Inflammatory macrophage (primary cell): ENCODE data around the gene C2orf76.

Experiments
- DNase-seq, 2 donors: peaks; one replicate each; pipeline ENCODE4 v3.0.0-alpha.2; 2020 to 2022

C2orf76 gene

DNA sequence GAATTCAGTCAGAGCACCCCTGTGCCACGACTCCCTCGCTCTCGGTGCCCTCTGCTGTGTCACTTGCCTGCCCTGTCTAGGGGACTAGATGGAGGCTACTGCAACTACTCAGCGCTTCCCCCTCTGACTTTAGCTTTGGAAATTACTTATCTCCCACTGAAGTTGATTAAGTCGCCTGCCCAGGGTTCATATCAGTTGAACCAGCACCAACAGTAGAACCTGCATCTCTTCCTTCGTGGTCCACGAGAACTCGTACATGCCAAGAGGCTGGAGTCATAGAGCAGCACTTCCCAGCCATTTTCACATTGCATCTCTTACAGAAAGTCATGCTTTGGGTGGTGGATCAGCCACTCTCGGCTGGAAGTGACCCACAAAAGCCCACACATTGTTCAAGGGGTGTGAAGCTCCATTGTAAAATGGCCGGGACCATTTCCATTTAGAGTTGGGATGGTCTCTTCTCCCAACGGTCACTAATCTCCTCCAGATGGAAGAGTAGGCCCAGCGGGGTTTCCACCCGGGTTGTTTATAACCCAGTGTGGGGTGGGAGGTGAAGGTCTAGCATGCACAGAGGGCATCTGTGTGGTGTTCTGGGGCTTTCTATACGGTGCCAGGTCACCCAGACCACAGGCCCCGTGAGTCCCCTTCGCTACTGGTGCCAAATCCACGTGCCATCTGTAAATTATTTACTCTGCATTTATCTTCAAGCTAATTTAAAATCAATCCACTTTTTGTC is 105.0 kb downstream of the C2orf76 start:
- DNase-seq = no peak

DNA sequence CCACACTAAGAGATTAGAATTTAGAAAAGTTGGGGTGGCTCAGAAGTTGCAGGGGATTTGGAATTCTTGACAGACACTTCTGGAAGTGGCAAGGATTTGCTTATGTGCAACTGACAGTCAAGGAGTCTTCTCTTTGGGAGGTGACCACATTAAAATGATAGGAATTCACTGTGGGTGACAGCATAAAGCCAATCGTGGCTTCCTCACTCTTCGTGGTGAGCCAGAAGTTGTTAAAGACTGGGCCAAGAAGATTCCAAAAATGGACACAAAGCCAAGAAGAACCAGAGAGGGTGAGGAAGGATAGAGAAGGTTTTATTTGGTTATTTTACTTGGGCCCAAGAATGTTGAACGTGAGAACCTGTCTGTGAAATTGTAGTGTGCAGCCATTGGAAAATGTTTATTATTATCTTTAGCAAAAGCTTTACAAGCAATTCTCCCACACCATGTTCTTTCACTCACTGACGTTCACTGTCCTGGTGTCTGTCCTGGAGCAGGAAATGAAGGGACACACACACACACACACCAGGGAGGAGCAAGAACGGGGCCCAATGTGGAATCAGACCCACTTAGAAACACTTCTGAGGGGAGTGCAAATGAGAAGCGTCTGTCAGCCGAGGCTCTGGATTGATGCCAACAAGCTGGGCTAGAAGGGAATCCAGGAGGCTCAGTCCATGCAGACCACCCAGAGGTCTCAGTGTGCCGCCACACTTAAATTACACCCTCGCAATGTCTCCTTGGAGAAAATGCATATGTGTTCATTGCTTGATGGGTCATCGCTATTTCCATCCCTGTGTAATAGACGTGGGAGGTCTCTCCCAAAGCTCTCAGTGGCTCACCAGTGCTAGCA is 105.8 kb downstream of the C2orf76 start:
- no peak for DNase-seq

DNA sequence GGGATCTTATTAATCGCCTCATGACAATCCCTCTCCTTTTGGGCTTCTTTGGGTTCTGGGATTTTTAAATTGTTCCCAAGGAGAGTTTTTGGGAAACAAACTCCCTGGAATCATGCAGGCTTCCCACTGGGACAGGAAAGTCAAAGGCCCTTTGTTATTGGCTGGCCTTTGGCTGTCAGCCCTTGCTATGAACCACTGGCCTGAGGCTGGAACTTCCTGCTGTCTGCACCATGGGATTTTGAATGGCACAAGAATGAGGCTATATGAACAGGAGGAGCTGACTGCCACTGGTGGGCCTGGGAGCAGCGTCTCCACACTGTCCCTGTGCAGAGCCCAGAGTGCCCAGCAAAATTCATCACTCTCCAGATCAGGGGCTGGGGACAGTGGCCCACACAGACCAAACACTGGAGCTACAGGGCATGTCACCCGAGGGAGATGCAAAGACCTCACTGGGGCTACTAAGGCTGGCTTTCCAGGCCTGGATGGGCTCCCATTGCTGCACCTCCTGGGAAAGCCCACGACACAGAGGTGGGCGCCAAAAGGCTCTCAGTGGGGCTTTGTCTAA is 107.3 kb downstream of the C2orf76 start:
- no peak for DNase-seq

DNA sequence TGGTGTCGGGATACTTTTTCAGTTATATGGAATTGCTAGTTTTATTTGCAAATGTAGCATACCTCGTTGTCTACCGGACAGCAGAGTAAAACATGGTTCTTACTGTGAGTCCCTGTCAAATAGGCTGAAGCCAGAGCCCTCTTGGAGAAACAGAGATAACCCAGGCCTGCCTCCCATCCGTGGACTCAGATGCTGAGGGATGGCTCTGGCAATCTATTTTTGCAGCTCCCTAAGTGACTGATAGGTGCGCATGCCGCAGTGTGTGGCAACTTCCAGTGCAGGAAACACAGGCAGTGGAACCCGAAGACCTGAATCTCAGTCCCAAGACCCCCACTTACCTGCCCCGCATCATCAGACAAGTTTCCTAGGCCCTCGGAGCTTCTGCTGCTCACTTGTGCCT is 109.4 kb downstream of the C2orf76 start:
- DNase-seq = no peak

DNA sequence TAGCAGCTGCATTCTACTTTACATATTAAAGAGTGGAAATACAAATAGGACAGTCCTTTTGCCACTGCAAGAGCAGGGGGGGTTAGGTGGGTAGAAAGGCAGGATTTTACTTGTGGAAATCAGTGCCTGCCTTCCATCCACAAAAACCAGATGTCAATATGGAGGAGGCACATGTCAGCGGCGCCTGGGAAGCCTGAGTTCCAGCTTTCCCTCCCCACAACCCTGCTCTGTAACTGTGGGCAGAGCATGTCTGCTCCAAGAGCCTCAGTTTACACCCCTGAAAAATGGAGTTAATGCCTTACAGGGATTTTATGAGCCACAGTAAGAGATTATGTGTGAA is 110.1 kb downstream of the C2orf76 start:
- no peak for DNase-seq

DNA sequence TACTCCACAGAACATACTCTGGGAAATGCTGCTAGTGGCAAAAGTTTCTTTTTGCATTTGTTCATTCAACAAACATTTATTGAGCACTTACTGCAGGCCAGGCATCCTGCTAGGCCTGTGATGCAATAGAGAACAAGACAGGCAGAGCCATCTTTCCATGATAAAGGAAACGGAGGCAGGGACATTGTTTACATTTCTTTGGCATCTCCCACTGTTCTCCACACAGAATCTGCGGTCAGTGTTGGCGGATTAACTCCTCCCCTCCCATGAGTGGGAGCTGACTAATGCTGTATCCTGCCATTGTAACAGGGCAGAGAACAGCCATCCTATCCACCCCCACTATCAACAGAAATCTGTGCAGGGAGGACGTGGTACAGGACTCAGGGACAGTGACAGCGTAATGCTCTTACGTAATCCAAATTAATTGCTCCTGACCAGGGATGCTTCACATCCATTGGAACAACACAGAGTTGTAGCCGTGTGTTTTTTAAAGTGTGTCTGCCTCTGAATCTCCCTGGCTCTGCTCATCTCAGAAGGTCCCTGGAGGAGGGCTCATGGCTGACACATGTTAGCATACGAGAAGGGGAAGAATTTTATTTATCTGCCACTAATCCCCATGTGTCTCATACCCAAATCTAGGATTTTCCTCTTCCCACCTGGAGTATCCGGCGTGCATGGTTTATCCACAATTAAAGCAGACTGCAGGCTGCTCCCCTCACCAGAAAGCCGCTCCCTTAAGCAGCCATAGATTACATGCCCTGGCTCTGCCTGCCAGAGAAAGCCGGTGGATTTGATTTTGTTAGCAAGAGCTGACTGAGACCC is 110.7 kb downstream of the C2orf76 start:
- no peak for DNase-seq

DNA sequence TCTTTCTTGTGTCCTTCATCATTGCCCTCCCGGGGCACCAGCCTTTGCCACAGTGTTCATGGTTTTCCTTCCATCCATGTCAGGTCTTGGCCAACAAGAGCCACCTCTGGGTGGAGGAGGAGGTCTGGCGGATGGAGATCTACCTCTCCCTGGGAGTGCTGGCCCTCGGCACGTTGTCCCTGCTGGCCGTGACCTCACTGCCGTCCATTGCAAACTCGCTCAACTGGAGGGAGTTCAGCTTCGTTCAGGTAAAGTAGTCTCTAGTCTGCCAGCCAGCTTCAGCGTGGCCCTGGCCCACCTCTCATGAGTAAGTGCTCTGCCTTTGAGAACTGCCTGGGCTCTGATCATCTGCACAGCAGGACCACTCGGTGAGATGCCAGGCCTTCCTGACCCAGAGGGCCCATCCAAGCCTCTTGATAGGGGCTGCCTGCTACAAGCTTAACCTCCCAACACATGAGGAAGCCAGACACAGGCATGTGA is 112.0 kb downstream of the C2orf76 start:
- DNase-seq = no peak

DNA sequence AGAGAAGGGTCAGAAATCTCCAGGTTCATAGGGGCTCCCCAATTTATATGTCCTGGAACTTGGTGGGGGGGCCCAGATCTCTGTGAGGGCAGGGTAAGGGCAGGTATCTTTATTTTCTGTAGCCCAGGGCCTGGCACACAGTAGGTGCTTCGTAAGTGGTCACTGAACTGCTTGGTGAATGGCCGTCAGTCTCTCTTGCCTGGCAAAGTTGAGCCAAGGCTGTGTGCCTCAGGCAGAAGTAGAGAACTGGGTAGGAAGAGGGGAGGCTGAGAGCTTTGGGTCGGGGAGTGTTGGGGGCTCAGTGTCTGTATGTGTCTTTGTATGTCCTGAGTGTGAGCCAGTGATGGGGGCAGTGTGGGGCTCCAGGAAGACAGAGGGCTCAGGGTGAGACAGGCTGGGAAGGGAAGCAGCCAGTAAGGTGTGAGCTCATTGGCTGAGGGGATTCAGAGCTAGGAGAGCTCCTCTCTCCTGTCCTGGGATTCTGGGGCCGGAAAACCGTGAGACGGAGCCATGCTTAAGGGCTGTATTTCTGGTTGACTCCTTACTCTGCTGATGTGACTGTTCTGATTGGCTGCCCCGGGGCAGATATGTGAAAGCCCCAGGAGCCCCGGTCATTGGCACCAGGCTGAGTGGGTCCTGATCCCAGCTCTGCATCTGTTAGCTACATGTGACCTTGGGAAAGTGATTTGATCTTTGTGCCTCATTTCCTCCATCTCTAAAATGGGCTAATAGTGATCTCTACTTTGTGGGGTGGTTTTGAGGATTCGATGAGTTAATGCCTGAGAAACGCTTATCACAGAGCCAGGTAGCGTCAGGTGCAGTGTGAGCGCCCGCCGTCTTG is 112.7 kb downstream of the C2orf76 start:
- DNase-seq = no peak

DNA sequence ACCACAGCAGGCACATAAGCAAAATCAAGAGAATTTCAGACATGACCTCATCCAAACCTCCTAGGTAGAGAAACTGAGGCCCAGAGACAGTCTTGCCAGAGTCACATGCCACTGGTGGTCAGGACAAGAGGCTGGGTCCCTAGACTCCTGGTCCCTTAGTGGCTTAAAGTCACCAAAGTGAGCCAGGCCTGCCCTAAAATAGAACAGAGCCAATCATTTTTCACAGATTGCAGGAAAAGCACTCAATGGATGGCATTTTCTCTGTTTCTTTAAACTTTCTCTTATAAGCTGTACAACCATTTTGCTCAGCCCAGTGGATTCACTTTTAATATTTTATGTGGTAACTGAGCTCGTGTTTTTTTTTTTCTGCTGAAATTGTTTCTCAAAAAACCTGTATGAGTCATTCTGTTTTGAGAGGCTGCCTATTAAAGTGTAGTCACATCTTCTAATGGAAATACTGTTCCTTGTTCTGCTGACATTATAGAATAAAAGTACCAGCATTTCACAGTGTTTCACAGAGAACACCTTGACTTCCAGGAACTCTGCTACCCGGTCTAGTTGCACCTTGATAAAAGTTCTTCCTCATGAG is 113.4 kb downstream of the C2orf76 start:
- no peak for DNase-seq
